Parathyroid adenoma (tissue), 2 donors: ENCODE data around the gene MSRB2.
A peak's percentile ranks its signal among the peaks of the same experiment; 100 is the strongest.

Source experiments
- H2AFZ ChIP-seq: fragments of 300-600 bp; sonication (generic); one replicate; pipeline ENCODE4 v1.7.0; 2017; ENCODE audit warnings: antibody characterized with exemption, mild to moderate bottlenecking
- H3K27ac ChIP-seq: fragments of 300-600 bp; sonication (generic); one replicate; pipeline ENCODE4 v1.7.0; 2017
- H3K27me3 ChIP-seq: fragments of 300-600 bp; sonication (generic); one replicate; pipeline ENCODE4 v1.7.0; 2017; ENCODE audit warnings: low read length; ENCODE audit not compliant: control insufficient read depth, insufficient read depth
- H3K36me3 ChIP-seq: fragments of 300-600 bp; sonication (generic); one replicate; pipeline ENCODE4 v1.7.0; 2017; ENCODE audit warnings: low read length; ENCODE audit not compliant: control insufficient read depth, insufficient read depth
- H3K4me1 ChIP-seq: fragments of 300-600 bp; sonication (generic); one replicate; pipeline ENCODE4 v1.7.0; 2017; ENCODE audit warnings: control low read depth
- H3K4me2 ChIP-seq: fragments of 300-600 bp; sonication (generic); one replicate; pipeline ENCODE4 v1.7.0; 2017; ENCODE audit warnings: low read length
- H3K4me3 ChIP-seq: fragments of 300-600 bp; sonication (generic); one replicate; pipeline ENCODE4 v1.7.0; 2017; ENCODE audit warnings: low read depth, low read length
- H3K79me2 ChIP-seq: fragments of 300-600 bp; sonication (generic); one replicate; pipeline ENCODE4 v1.7.0; 2017; ENCODE audit warnings: control low read depth
- H3K9ac ChIP-seq: fragments of 300-600 bp; sonication (generic); one replicate; pipeline ENCODE4 v1.7.0; 2017; ENCODE audit warnings: mild to moderate bottlenecking
- H3K9me3 ChIP-seq: fragments of 300-600 bp; sonication (generic); one replicate; pipeline ENCODE4 v1.7.0; 2017; ENCODE audit warnings: low read length; ENCODE audit not compliant: control insufficient read depth
- TF ChIP-seq, protein P1 (sequence below): fragments of 300-600 bp; sonication (generic); IDR thresholded peaks from one replicate; pipeline ENCODE4 v1.7.0; 2017; ENCODE audit warnings: antibody characterized with exemption, mild to moderate bottlenecking
- donor health status: primary hyperparathyroidism.

MSRB2 gene

DNA sequence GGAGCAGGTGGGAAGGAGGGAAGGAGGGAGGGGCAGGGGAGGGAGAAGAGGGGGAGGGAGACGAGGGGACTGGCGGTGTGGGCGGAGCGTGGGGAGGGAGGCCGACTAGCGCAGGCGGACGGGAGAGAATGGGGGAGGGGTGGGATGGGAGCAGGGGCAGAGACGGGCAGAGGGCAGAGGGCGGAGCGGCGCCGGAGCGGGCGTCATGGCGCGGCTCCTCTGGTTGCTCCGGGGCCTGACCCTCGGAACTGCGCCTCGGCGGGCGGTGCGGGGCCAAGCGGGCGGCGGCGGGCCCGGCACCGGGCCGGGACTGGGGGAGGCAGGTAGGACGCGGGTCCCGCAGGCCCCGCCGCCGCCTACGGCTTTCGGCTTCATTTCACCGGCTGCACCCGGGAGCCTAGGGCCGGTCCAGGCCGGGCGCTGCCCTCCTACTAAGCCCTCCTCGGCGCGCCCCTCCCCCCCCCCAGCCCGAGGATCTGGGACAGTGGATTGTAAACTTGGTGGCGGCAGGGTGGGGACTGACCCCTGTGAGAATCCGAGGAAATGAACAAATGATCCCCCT, at the start of gene MSRB2:
Gene MSRB2, plus strand, starts transcription at position 176 of the 562 bp plus-strand sequence. Its CDS starts 30 bp downstream, at position 206.
- H3K4me1 ChIP-seq = peaks cover 5% of the 10 kb centered on the region
- no peaks in the 10 kb centered on the region for H3K27me3 ChIP-seq
- H3K4me3 ChIP-seq = peak within 1 kb of the TSS; percentile 65
- no peaks in the 10 kb centered on the region for H3K9me3 ChIP-seq
- H3K27ac ChIP-seq = peak within 1 kb of the TSS; percentile 80
- peaks cover 3% of the 10 kb centered on the region for H3K79me2 ChIP-seq
- no peaks in the 10 kb centered on the region for H3K36me3 ChIP-seq
- TF ChIP-seq, protein P1, sequence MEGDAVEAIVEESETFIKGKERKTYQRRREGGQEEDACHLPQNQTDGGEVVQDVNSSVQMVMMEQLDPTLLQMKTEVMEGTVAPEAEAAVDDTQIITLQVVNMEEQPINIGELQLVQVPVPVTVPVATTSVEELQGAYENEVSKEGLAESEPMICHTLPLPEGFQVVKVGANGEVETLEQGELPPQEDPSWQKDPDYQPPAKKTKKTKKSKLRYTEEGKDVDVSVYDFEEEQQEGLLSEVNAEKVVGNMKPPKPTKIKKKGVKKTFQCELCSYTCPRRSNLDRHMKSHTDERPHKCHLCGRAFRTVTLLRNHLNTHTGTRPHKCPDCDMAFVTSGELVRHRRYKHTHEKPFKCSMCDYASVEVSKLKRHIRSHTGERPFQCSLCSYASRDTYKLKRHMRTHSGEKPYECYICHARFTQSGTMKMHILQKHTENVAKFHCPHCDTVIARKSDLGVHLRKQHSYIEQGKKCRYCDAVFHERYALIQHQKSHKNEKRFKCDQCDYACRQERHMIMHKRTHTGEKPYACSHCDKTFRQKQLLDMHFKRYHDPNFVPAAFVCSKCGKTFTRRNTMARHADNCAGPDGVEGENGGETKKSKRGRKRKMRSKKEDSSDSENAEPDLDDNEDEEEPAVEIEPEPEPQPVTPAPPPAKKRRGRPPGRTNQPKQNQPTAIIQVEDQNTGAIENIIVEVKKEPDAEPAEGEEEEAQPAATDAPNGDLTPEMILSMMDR = no peak
- H2AFZ ChIP-seq = peak within 1 kb of the TSS; percentile 85
- peak within 1 kb of the TSS; percentile 81 for H3K4me2 ChIP-seq
- peak within 1 kb of the TSS; percentile 82 for H3K9ac ChIP-seq

DNA sequence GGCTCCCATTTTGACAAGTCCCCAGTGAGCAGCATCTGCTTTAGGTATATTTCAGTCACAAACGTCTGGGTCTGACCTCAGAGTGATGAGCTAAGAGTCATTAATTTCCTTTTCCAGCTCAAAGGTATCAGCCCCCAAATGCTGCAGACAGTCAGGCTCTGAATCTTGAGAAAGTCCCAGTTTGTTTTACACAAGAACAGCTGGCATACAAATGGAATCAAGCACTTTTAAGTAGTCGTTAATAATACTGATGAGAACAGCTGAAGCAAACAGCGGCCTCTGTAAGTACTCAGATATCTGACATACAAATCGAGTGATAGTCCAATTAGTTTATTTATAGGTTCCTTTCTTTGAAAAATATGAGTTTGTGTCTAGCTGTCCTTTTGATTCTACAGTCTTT, 49.4 kb upstream of the MSRB2 start:
- no peaks in the 10 kb centered on the region for H3K79me2 ChIP-seq
- H3K9me3 ChIP-seq = no peaks in the 10 kb centered on the region
- H3K4me1 ChIP-seq = no peaks in the 10 kb centered on the region
- no peak overlapping the region for H3K9ac ChIP-seq
- no peak overlapping the region for H2AFZ ChIP-seq
- TF ChIP-seq, protein P1 = no peak
- H3K27me3 ChIP-seq = no peaks in the 10 kb centered on the region
- no peak overlapping the region for H3K27ac ChIP-seq
- H3K4me3 ChIP-seq = no peak overlapping the region
- H3K4me2 ChIP-seq = no peak overlapping the region
- H3K36me3 ChIP-seq = no peaks in the 10 kb centered on the region

GRCh38 chr10:23047201-23048050, 48.0 kb upstream of the MSRB2 start:
- Histone ChIP-seq H3K27ac (no peak overlapping the region), H3K4me3 (no peak overlapping the region), H3K27me3 (no peaks in the 10 kb centered on the region), H3K9ac (no peak overlapping the region), H3K79me2 (no peaks in the 10 kb centered on the region), H3K4me2 (no peak overlapping the region), H3K36me3 (no peaks in the 10 kb centered on the region), H2AFZ (no peak overlapping the region), H3K4me1 (no peaks in the 10 kb centered on the region), H3K9me3 (no peaks in the 10 kb centered on the region)
- TF ChIP-seq, protein P1 = no peak

DNA sequence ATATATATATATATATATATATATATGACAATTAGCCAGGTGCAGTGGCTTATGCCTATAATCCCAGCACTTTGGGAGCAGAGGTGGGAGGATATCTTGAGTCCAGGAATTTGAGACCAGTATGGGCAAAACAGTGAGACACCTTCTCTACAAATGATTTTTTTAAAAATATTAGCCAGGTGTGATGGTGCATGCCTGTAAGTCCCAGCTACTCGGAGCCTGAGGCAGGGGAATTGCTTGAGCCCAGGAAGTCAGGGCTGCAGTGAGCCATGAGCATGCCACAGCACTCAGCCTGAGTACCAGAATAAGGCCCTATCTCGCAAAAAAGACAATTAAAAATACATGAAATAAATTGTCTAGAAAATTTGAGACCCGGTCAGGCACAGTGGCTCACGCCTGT, 47.2 kb upstream of the MSRB2 start:
- H3K4me3 ChIP-seq = no peak overlapping the region
- TF ChIP-seq, protein P1 = no peak
- no peaks in the 10 kb centered on the region for H3K36me3 ChIP-seq
- H3K4me2 ChIP-seq = no peak overlapping the region
- H2AFZ ChIP-seq = no peak overlapping the region
- H3K79me2 ChIP-seq = no peaks in the 10 kb centered on the region
- no peaks in the 10 kb centered on the region for H3K4me1 ChIP-seq
- no peaks in the 10 kb centered on the region for H3K9me3 ChIP-seq
- no peak overlapping the region for H3K27ac ChIP-seq
- no peak overlapping the region for H3K9ac ChIP-seq
- H3K27me3 ChIP-seq = no peaks in the 10 kb centered on the region
